HepG2 (cell line): ENCODE data around the gene CMTM2. TPM values are rescaled to one million over a fixed set of nuclear protein-coding genes. Genes with fewer than 3 reads are reported as not detected.

Experiments used
- EHMT2 ChIP-seq: fragments of 200-600 bp; sonication (generic); IDR thresholded peaks from 2 replicates; pipeline ENCODE4 v1.7.0; 2017; ENCODE audit warnings: antibody characterized with exemption, low read depth, low read length, borderline replicate concordance
- HMGXB4 ChIP-seq, 2 experiments: sonication (generic) in 1 of 2; formaldehyde crosslinking in 1 of 2; IDR thresholded peaks; 2 replicates each; pipeline versions ENCODE4 v1.4.0 to v1.6.1; 2018 to 2020; ENCODE audit warnings: missing genetic modification reagents in 2 of 2, borderline replicate concordance in 1 of 2, low read depth in 1 of 2, mild to moderate bottlenecking in 1 of 2, missing biosample characterization in 1 of 2
- HNF4A ChIP-seq: sonication (generic); formaldehyde crosslinking; IDR thresholded peaks from 2 replicates; pipeline ENCODE4 v1.4.0; 2020; ENCODE audit warnings: missing genetic modification reagents
- MAFK ChIP-seq, 2 experiments: IDR thresholded peaks in 1 of 2; conservative IDR thresholded peaks in 1 of 2; 2 replicates each; pipeline ENCODE4 v1.6.1; 2011; ENCODE audit warnings: improper control_type of control experiment in 2 of 2, low read length in 2 of 2
- MLX ChIP-seq: IDR thresholded peaks from 2 replicates; pipeline ENCODE4 v1.6.1; 2016
- PRPF4 ChIP-seq: fragments of 200-400 bp; formaldehyde crosslinking; IDR thresholded peaks from 2 replicates; pipeline ENCODE4 v1.6.1; 2016; ENCODE audit warnings: low read length, low read depth; ENCODE audit not compliant: poor library complexity, severe bottlenecking
- RCOR2 ChIP-seq: IDR thresholded peaks from 2 replicates; pipeline ENCODE4 v1.6.1; 2016; ENCODE audit warnings: missing biosample characterization, missing genetic modification reagents
- SKI ChIP-seq: fragments of 450-650 bp; IDR thresholded peaks from one replicate; pipeline ENCODE4 v1.6.1; 2018; ENCODE audit warnings: mild to moderate bottlenecking; ENCODE audit not compliant: partially characterized antibody
- SKIL ChIP-seq: sonication (generic); formaldehyde crosslinking; IDR thresholded peaks from 2 replicates; pipeline ENCODE4 v1.8.0; 2022; ENCODE audit warnings: missing genetic modification reagents, mild to moderate bottlenecking, moderate library complexity, borderline replicate concordance
- TRAFD1 ChIP-seq: sonication (generic); formaldehyde crosslinking; IDR thresholded peaks from 2 replicates; pipeline ENCODE4 v1.5.1; 2020; ENCODE audit warnings: missing genetic modification reagents, mild to moderate bottlenecking, borderline replicate concordance
- ZBTB1 ChIP-seq: sonication (generic); formaldehyde crosslinking; IDR thresholded peaks from 2 replicates; pipeline ENCODE4 v1.4.0; 2020; ENCODE audit warnings: missing genetic modification reagents, borderline replicate concordance
- ZBTB14 ChIP-seq: sonication (generic); formaldehyde crosslinking; IDR thresholded peaks from 2 replicates; pipeline ENCODE4 v1.4.0; 2020; ENCODE audit warnings: missing genetic modification reagents
- ZFP1 ChIP-seq: IDR thresholded peaks from 2 replicates; pipeline ENCODE4 v1.6.1; 2016
- ZNF12 ChIP-seq: sonication (generic); formaldehyde crosslinking; IDR thresholded peaks from 2 replicates; pipeline ENCODE4 v1.5.0; 2020; ENCODE audit warnings: missing genetic modification reagents
- ZNF569 ChIP-seq: sonication (generic); formaldehyde crosslinking; IDR thresholded peaks from 2 replicates; pipeline ENCODE4 v1.5.0; 2020; ENCODE audit warnings: mild to moderate bottlenecking, missing genetic modification reagents, moderate library complexity, borderline replicate concordance
- ZNF747 ChIP-seq: sonication (generic); formaldehyde crosslinking; IDR thresholded peaks from 2 replicates; pipeline ENCODE4 v1.8.1; 2023; ENCODE audit warnings: missing genetic modification reagents, mild to moderate bottlenecking, borderline replicate concordance
- ZNF879 ChIP-seq: sonication (generic); formaldehyde crosslinking; IDR thresholded peaks from 2 replicates; pipeline ENCODE4 v1.8.1; 2023; ENCODE audit warnings: missing genetic modification reagents
- polyA plus RNA-seq, 8 experiments: library from polyadenylated mRNA; depleted of rRNA in 3 of 8; stranded (reverse) in 7 of 8; unstranded in 1 of 8; fragments of >200 nt; fragmentation: Illumina TruSeq in 4 of 8; extraction: Trizol in 4 of 8; gene quantifications; 2 replicates each; pipeline versions ENCODE4 v1.2.1 to v1.2.3, GENCODE V29; 2011 to 2016; ENCODE audit warnings: low read depth in 4 of 8, missing spikeins in 1 of 8, mixed read lengths in 1 of 8; ENCODE audit not compliant: insufficient read depth in 1 of 8
- total RNA-seq, 5 experiments: library from RNA; depleted of rRNA; stranded (reverse); fragments of >200 nt; fragmentation: Illumina TruSeq; extraction: Trizol; gene quantifications; 2 replicates each; pipeline ENCODE4 v1.2.3, GENCODE V29; 2016; ENCODE audit warnings: low read depth in 1 of 5
- TF ChIP-seq, protein P1 (sequence below): sonication (generic); formaldehyde crosslinking; IDR thresholded peaks from 2 replicates; pipeline ENCODE4 v1.4.0; 2020; ENCODE audit warnings: missing genetic modification reagents
- TF ChIP-seq, protein P2 (sequence below): sonication (generic); formaldehyde crosslinking; IDR thresholded peaks from 2 replicates; pipeline ENCODE4 v1.4.0; 2020; ENCODE audit warnings: mild to moderate bottlenecking, low read depth, missing genetic modification reagents

CMTM2 gene
- total and polyA plus RNA-seq, 2 of the 13 experiments (the other 11 are each of a cell fraction or from before 2014, with no cell fraction given) = not detected

- no peak for TF ChIP-seq HMGXB4 (CRISPR knock-in tag; IDR thresholded peaks at IDR 0.05; ENCODE audit: borderline replicate concordance in 1 of 2, low read depth in 1 of 2)
- TF ChIP-seq SKIL (CRISPR knock-in tag) = peak; percentile 36; the same call in 1 of the 2 replicates
- peak; percentile 40; the same call in 1 of the 2 replicates for TF ChIP-seq HNF4A (CRISPR knock-in tag)
- TF ChIP-seq MLX (CRISPR knock-in tag) = no peak
- TF ChIP-seq EHMT2 = no peak
- 0 out of 4 replicates have a peak, but pooled peaks of 1 of the 2 experiments have one; percentile 6 for TF ChIP-seq MAFK (conservative IDR thresholded peaks at IDR 0.05 in 1 of 2, IDR thresholded peaks at IDR 0.05 in 1 of 2; ENCODE audit: low read length in 2 of 2)
- TF ChIP-seq TRAFD1 = no peak
- TF ChIP-seq ZBTB1 (CRISPR knock-in tag) = no peak
- TF ChIP-seq ZNF569 (CRISPR knock-in tag) = no peak
- no peak for TF ChIP-seq ZBTB14 (CRISPR knock-in tag)
- TF ChIP-seq ZFP1 (CRISPR knock-in tag) = no peak
- TF ChIP-seq RCOR2 (CRISPR knock-in tag) = no peak
- TF ChIP-seq, protein P1, sequence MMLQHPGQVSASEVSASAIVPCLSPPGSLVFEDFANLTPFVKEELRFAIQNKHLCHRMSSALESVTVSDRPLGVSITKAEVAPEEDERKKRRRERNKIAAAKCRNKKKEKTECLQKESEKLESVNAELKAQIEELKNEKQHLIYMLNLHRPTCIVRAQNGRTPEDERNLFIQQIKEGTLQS (CRISPR knock-in tag) = no peak
- TF ChIP-seq ZNF879 (CRISPR knock-in tag) = no peak
- TF ChIP-seq ZNF747 (CRISPR knock-in tag) = no peak
- no peak for TF ChIP-seq ZNF12 (CRISPR knock-in tag)
- no peak for TF ChIP-seq PRPF4
- TF ChIP-seq, protein P2, sequence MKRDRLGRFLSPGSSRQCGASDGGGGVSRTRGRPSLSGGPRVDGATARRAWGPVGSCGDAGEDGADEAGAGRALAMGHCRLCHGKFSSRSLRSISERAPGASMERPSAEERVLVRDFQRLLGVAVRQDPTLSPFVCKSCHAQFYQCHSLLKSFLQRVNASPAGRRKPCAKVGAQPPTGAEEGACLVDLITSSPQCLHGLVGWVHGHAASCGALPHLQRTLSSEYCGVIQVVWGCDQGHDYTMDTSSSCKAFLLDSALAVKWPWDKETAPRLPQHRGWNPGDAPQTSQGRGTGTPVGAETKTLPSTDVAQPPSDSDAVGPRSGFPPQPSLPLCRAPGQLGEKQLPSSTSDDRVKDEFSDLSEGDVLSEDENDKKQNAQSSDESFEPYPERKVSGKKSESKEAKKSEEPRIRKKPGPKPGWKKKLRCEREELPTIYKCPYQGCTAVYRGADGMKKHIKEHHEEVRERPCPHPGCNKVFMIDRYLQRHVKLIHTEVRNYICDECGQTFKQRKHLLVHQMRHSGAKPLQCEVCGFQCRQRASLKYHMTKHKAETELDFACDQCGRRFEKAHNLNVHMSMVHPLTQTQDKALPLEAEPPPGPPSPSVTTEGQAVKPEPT (CRISPR knock-in tag) = no peak
- TF ChIP-seq SKI = peak; percentile 98
Observed at GRCh38 chr16:66634527-66635196, 55.4 kb downstream of the CMTM2 start (continued).
